ENCODE measurements around the gene ELMO2.
A peak's percentile ranks its signal among the peaks of the same experiment; 100 is the strongest.

The ELMO2 gene

DNA sequence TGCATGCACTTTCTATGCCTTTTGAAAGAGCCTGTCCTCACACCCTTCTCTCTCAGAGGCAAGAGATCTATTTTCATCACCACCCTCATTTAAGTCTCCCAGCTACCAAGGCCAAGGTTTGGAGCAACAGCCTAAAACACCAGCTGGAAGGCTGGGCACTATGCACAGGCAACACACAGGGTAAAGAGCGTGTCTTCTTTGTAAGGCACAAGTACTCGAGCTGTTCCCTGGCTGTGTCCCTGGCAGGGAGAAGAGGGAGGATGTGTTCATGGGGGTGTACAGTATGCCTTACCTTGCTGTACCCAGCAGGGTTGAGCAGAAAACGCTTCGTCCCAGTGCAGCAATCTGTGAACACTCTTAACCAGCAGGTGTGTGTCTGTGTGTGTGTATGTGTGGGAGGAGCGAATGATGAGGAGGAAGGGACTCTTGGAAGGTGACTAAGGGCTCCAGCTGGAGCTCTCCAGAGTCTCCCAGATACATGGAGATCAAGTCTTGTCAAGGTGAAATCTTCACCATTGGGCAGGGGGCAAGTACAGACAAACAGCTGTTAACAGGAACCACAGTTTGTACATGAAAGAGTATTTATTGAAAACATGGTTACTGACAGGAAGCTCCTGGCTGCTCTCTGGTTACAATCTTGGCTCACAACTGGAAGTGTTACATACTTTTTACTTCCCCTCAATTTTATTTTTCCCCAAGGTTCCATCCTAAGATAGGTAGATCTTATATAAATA is 40.8 kb downstream of the ELMO2 start:
- no peak for DNase-seq

DNA sequence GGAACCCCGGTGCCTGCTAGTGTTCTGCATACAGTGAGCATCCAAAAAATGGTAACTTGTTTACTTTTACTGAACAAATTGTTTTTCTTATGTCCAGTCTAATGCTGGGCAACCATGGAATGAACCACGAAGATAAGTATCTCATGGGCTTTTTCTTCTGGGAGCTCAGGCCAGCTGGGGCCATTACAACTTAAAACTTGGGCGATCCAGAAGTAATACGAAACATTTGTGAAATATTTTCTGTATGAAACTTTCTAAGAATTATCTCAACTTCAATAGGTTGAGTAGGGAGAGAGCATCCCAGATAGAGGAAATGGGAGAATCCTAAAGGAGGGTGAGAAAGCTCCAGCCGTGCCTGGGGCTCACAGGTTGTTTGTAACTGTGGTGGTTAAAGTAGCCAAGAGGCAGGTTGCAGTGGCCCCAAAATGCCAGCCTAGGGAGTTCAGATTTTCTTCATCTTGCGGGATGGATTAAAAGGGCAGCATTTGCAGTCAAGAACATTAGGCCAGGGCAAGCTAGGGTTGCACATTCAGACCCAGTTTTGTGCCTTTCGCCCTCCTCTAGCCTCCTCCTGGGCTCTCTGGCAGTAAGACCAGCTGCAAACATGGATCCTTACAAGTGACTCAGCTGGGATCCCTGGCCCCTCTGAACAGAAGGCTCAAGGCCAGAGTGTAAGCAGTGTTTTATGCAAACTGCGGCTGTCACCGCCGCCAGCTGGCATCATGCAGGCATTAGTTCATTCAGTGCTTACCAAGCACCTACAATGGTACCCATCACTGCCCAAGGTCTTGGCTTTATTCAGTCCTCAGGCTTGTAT is 41.5 kb downstream of the ELMO2 start:
- DNase-seq, result no peak

DNA sequence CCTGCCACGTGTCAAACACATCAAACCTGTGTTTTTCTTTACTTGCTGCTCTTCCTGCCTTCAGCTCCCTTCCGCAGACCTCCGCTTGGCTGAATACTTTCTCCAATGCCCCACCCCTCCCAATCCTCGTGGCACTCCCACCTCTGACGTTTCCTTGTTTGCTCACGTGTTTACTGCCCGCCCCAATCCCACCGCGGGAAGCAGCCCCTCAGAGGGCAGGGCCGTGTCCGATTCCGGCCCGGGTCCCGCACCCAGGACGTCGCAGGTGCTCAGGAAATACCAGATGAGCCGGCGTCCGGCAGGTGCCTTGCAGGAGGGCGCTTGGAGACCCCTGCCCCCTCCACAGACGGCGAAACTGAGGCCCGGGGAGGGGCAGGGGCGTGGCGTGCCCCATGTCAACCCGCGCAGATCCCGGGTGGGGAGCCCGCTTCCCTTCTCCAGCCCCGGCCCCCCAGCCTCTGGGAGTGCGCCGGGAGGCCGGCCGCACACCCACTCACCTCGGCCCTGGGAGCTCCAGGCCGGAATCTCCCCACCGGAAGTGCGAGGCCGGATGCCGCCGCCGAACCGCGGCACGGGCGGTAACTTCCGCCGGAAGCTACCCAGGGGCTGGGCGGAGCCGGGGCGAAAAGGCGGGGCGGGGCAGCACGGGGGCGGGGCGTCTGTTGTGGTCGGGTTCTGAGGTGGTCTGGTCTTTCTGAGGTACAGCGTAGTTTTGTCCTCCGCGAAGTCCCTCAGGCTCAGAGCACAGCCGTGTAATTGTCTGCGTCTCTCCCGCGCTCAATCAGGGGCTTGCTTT is 42.3 kb downstream of the ELMO2 start:
- DNase-seq, result peak; percentile 94

DNA sequence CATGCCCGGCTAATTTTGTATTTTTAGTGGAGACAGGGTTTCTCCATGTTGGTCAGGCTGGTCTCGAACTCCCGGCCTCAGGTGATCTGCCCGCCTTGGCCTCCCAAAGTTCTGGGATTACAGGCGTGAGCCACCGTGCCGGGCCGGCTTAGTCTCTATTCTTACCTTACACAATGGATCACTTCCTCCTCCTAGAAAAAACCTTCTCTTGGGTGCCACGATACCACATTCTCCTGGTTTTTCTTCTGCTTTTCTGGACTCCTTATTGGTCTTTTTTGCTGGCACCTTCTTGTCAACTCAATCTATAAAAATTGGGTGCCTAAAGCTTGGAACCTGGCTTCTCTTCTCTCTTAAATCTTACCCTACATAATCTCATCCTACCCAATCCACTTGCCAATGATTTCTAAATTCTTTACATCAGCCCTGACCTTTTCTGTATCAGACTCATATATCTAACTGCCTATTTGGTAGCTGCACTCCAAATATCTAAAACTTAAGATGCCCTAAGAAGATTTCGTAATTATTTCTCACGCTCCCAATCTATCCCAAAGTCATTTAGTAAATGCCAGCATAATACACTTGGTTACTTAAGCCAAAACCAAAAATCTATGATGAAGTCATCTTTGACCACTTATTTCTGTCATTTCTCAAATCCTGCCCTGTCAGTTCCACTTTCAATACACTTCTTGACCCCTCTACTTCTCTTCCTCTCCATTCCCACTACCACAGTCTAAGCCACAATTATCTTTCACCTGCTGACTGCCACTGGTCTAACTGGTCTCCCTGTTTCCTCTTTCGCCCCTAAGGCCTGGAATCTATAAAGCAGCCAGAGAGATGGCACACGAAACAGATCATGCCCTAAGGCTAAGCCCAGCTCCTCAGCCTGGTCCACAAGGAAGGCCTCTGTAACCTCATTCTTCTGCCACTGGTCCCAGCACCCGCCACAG is 43.2 kb downstream of the ELMO2 start:
- DNase-seq, result no peak

DNA sequence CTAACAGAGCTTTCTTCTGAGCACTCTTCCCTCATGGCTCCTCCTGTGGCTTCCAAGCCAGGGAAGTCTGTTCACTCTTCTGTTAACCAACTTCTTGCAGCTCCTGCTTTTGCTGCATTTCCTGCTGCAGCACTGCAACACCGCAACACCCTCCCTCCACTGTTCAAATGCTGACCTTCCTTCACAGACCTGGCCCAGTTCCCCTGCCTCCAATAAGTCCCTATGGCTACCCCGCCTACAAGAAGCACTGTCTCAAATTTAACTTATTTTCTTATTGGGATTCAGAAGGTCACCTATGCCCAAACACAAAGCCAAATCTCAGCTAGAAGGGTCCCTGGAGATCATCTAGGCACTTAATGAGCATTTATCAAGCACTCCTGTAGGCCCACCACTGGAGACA is 44.6 kb downstream of the ELMO2 start:
- no peak for DNase-seq

DNA sequence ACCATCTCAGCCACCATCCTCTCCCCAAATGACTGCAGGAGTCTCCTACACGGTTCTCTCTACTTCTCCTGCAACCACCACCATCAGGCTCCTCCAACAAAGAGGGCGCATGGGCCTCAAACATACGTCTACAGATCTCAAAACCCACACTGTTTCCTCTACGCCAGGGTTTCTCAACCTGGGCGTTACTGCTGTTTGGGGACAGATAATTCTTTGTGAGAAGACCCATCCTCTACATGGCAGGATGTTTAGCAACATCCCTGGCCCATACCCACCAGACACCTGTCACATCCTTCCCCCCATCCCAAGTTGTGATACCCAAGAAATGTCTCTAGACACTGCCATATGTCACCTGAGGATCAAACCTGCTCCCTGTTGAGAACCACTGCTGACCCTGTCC is 45.0 kb downstream of the ELMO2 start:
- peak; percentile 41 for DNase-seq

DNA sequence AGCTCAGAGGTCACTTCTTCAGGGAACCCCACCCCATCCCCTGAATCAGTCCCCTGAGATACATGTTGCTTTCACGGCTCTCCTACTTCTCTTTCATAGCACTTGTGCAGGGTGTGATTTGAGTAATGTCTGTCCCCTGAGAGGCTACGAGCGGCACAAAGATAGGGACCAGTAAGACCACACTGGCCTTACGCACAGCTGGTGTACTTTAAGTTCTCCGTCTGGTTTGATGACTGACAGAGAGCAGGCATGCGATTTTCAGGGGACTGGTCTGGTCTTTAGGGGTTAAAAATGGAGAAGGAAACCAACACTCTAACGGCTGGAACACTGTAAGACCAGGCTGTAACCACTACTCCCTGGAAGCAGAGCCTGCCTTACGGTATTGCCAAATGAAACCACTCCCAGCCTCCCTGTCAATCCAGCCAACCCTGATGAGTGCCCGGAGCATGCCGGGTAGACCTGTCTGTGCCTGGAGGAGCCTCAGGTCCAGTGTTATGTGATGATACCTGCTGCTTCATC is 47.1 kb downstream of the ELMO2 start:
- peak; percentile 57 for DNase-seq

DNA sequence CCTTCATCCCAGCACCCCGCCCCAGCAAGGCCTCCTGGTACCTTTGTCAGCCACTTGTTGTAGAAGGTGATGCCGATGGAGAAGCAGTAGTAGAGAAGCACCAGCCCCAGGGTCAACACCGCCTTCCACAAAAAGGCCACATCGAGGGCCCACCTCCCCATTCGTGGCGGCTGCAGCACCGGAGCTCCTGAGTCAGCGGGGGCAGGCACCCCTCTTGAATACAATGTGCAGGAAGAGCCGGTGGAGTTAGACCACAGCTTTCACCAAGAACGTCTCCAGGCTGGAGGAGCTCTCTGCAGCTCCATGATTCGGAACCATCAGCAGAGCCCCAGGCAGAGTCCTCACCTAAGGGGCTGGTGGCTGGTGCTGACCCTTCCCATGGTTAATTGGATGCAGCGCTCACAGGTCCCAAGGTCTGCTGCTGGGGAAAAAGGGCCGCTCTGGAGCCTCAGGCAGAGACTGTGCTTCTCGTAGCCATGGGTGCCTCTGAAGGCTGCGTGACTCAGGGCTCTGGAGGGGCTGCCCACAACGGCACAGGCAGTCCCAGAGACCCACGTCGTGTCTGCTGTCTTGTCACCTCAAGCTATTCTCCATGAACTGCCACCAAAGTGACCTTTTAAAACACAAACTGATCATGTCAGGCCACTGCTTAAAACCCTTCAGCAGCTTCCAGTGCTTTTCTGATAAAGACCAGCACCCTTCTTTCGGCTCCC is 47.9 kb downstream of the ELMO2 start:
- DNase-seq, result no peak

DNA sequence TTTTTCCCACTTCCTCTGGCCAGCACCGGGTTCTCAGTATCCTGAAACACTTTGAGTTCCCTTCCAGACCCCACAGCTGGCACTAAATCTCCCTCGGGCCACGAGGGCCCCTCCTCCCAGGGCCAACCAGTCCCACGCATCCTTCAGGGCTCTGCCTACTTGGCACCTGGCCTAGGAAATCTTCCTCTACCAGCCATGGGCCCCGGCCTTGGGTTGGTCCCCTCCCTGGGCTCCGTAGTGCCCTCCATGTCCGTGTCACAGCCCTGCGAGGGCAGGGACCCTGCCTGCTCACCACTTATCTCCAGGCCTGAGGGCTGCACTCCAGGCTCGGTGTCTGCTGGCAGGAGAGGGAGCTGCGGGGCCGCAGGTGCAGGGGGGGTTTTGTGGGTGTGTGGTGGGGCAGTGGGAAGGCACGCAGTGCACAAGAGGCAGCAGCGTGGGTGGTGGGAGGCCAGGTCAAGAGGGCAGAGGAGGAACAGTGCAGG is 49.3 kb downstream of the ELMO2 start:
- DNase-seq, result peak; percentile 57

DNA sequence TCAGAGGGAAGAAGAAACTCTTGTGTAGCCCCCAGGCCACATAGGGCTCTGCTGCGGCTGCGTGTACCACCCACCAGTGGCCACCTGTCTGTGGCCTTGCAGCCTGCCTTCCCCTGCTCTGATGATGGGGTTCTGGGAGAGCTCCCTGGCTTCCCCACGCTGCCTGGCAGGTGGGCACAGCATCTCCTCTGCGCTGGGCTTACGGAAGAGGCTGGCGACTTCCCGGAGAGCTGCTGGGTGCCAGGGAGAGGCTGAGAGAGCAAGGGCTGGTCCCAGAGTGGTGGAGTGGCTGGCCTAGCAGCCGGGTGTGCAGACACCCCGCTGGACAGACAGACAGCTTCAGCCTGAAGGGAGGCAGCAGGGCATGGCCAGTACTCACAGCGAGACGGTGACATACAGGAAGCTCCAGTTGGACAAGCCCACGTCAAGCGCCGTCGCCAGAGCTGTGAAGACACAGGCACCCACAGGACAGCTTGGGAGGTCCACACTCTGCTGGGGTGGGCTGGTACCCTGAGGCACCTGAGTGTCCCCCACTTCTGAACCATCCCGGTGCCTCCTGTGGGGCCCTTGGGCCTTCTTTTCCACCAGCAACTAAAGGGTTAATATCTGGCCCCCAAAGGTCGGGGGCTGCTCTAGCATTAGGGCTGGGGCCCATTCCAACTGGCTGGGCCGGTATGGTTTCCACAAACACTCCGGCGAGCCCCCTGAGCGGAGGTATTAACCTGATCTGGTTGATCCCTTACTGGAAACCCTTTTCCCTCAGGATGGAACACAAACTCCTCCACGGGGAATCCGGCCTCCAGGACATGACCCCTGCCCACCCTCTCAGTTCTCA is 50.0 kb downstream of the ELMO2 start:
- DNase-seq, result no peak

DNA sequence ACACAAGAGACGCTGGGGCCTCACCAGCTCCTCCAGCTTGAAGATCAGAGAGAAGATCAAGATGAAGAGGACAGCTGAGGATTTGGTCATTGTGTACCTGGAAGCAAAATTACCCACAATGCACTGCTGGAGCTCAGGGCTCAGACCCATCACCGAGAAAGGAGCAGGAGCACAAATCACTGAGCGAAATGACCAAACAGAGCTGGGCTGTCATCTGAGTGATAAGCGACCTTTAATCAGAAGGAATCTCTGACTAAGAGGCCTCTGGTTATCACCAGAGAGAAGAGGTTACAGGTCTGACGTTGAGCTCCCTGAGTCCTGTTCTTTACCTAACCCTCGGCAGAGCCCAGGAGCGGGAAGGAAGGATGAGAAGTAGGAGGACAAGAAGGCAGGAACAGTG is 50.6 kb downstream of the ELMO2 start:
- no peak for DNase-seq

DNA sequence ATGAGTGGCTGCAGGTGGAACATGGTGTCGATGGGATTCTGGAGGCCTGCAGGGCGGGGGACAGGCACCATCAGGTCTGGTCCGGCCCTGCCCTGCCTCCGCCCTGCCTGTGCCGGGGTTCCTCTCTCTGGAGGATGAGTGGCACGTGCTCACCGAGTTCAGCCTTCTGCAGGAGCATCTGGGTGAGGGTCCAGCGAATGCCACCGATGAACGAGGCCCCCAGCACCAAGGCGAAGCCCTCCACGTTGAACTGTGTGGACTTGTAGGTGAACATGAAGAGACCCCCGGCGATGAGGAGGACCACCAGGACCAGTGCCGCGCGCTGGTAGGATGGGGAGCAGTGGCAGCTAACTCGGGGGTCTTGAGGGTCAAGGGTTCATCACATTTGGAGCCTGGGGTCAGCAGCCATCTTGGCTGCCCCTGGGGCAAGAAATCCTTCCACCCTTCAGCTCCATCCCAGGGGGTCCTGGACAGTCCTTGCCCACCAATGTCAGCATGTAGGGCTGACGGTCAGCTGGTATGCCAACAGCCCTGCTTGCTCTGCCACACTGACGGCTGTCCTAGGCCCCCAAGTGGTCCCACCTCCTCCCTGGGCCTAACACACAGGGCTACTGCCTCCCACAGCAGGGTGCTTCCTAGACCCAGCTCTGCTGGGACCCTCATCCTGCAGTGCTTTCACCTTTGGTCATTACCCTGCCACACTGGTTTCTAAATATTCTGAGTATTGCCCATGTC is 51.3 kb downstream of the ELMO2 start:
- DNase-seq, result no peak

DNA sequence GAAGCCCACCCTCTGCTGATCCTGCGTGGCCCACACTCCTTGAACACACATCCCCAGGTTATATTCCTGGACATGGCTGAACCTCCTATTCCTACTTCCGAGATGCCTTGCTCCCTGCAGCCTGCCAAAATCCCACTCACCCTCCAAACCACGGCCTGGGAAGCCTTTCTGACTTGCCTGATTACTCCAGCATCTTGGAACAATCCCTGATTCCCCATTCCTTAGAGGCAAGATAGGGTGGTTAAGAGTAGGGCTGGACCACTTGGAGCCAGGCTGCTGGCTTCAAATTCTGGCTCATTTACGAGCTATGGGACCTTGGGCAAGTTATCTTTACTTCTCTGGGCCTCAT is 52.2 kb downstream of the ELMO2 start:
- DNase-seq, result no peak

DNA sequence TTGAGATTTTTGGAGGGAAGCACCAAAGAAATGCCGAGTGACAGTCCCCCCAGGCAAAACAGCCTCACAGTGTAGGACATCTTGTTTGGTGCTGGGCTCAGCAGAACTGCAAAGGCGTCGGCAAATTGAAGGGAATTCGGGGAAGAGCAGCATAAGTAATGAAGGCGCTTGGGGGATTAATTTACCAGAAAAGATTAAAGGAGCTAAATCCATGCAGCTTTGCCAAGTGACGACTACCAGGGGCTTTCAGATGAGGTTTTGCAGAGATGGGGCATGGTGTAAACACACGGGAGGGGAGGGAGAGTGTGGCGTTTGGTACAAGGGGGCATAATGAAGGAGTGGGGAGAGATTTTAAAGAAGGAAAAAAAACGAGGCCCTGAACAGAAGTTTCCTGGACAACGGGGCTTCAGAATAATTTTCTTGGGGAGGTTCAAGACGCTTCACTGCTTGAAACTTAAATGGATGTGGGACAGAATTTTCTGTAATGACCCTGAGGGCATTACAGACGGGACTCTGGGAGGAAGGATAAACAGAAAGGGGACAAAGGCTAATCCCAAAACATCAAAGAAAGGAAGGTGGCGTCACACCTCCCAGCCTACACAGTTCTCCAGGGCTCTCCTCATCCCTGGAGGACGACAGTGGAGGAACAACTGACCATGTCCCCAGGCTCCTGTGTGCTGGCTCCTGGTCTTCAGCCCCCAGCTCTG is 52.8 kb downstream of the ELMO2 start:
- no peak for DNase-seq

DNA sequence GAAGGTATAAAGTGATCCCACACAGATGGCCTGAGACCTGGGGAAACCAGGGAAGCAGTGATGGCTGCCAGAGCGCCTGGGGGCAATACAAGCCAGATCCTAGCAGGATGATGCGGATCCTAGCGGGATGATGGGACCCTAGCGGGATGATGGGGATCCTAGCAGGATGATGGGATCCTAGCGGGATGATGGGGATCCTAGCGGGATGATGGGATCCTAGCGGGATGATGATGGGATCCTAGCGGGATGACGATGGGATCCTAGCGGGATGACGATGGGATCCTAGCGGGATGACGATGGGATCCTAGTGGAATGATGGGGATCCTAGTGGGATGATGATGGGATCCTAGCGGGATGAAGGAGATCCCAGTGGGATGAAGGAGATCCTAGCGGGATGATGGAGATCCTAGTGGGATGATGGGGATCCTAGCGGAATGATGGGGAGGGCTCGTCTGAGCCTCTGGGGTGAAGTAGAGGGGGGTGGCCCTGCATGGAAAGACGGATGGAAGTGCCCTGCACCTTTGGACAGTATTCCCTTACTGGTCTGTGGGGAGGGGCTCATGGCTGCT is 54.0 kb downstream of the ELMO2 start:
- DNase-seq, result no peak

DNA sequence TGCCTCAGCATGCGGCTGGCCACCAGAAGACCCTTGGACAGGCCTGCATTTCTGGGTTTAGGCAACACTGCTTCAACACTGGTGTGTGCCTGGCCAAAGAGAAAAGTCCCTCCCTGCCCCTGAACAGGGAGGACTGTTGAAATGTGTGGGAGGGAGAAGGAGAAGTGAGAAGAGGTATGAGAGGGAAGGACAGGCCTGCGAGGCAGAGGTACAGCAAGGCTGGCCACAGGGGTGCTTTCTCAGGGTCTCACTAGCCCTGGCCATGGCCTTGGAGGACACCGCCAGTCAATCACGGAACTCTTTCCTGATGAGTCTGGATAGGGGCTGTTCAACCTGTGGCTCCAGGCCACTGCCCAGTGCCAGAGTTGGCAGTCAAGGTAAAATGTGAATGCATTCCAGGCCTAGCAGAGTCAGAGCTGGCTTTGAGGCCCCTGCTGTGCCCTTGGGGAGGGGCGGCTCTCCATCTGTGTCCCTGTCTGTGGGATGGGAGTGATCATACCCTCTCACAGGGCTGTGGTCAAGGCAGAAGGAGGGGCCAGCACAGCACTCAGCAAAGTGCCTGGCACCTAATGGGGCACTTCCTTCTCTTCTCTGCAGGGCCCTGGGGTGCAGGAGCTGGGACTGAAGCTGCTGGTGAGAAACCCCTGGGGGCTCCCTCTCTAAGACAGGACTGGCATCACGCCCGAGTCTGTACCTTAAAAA is 54.9 kb downstream of the ELMO2 start:
- DNase-seq, result no peak

DNA sequence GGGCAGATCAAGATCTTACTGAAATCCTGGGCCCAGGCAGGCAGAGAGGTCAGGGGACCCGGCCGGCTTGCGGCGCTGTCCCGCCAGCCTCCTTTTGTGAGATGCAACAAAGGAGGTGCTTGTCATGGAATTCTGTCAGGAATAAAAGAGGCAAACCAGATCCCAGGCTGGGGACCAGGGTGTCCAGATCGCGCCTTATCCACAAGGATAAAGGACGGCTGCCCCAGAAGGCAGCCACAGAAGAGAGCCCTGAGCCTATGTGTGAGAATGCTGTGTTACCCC is 55.5 kb downstream of the ELMO2 start:
- no peak for DNase-seq

All from hematopoietic multipotent progenitor cell treated with erythropoietin and hydrocortisone succinate and interleukin-3 and kit ligand, for 6 days (in vitro differentiated cells).